HG03571 (cell line): Measurements from ENCODE around the gene TRAF5.
"Not testable (repeated sequence)": the region's sequence is repeated elsewhere in the genome, so short reads cannot be mapped to it uniquely, and the experiment has no call there.

ENCODE experiments used
- ATAC-seq: cut with Tn5 transposase; IDR thresholded peaks from one replicate; pipeline ENCODE4 v1.9.1; 2021; ENCODE audit not compliant: unreplicated experiment

Gene TRAF5, protein sequence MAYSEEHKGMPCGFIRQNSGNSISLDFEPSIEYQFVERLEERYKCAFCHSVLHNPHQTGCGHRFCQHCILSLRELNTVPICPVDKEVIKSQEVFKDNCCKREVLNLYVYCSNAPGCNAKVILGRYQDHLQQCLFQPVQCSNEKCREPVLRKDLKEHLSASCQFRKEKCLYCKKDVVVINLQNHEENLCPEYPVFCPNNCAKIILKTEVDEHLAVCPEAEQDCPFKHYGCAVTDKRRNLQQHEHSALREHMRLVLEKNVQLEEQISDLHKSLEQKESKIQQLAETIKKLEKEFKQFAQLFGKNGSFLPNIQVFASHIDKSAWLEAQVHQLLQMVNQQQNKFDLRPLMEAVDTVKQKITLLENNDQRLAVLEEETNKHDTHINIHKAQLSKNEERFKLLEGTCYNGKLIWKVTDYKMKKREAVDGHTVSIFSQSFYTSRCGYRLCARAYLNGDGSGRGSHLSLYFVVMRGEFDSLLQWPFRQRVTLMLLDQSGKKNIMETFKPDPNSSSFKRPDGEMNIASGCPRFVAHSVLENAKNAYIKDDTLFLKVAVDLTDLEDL

GRCh38 chr1:211326528-211327345 is at the start of gene TRAF5:
Gene TRAF5, plus strand, starts transcription at chr1:211326833. Its CDS starts 26,407 bp downstream, at chr1:211353240.
- peak; percentile 29 for ATAC-seq

GRCh38 chr1:211279340-211279739 is 47.3 kb upstream of the TRAF5 start:
- ATAC-seq: no peak

GRCh38 chr1:211280910-211281309 is 45.7 kb upstream of the TRAF5 start:
- ATAC-seq: no peak

GRCh38 chr1:211281320-211282022 is 45.2 kb upstream of the TRAF5 start:
- ATAC-seq: no peak

GRCh38 chr1:211282023-211282373 is 44.6 kb upstream of the TRAF5 start:
- no peak for ATAC-seq

DNA sequence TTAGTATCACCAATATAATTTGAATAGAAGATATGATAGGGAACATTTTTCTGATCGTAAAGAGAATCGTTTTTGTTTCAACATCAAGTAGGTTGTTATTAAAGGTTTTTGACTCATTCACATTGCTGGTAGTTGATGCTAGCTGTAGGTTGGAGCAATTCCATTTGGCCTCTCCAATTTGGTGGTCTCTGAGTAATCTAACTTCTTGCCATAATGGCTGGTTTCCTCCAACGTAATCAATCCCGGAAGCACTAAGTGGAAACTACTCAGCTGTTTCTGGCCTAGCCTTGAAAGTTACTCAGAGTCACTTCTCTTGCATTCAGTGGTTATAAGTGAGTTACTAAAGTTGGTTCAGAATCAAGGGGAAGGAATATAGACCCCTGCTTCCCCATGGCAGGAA is 41.4 kb upstream of the TRAF5 start:
- no peak for ATAC-seq

GRCh38 chr1:211287218-211287617 is 39.4 kb upstream of the TRAF5 start:
- no peak for ATAC-seq

DNA sequence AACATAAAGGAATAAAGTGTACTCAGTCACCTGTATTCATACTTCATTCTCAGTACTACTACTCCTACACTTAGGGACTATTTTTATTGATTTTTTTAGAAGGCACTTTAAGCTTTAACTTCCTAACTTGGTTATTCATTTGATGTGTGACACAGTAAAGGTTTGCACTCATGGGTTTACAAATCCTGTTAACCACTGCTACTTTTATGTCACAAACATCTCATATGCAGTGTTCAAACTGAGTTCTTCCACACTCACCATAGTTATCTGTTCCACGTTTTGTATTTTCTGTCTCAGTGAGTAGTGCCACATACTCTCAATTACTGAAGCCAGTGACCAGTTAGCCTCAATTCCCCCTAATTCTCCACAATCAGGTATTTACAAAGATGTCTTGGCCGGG is 34.2 kb upstream of the TRAF5 start:
- ATAC-seq: no peak

GRCh38 chr1:211296396-211296795 is 30.2 kb upstream of the TRAF5 start:
- no peak for ATAC-seq

DNA sequence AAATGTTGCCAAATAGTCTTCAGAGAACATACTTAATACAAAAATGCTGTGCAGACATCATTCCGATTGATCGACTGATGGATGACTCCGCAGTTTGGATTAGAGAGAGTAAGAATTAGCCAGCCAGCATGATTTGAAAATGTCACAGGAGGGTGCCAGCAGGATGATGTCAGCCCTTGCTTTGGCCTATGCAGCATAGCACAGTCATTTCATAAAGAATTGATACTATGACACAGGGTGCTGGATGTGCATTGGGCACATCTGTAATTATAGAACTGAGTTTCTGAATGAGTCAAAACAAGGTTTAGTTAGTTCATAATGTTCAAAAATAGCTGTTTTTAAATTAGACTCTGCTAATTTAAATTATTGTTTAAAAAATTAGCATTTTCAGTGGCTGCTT is 21.6 kb upstream of the TRAF5 start:
- peak; percentile 74 for ATAC-seq

DNA sequence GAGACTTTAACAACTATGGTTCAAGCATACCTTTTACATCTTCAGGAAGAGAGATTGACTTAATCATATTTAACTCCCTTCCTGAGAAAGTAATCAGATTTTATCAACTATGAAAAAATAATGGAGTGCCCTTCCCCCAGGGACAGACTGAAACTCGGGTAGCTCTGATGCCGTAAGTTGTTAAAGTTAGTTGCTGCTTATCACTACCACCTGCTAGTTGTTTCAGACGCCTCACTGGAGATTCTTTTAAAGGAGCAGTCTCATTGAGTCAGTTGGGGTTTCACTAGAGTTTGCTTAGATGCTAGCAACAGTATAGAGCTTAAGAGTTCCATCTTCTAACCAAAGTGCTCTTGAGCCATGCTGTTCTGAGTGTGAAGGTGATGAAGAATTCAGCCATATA is 17.0 kb upstream of the TRAF5 start:
- no peak for ATAC-seq

- ATAC-seq: no peak
Measured at GRCh38 chr1:211313392-211313791, 13.2 kb upstream of the TRAF5 start.

DNA sequence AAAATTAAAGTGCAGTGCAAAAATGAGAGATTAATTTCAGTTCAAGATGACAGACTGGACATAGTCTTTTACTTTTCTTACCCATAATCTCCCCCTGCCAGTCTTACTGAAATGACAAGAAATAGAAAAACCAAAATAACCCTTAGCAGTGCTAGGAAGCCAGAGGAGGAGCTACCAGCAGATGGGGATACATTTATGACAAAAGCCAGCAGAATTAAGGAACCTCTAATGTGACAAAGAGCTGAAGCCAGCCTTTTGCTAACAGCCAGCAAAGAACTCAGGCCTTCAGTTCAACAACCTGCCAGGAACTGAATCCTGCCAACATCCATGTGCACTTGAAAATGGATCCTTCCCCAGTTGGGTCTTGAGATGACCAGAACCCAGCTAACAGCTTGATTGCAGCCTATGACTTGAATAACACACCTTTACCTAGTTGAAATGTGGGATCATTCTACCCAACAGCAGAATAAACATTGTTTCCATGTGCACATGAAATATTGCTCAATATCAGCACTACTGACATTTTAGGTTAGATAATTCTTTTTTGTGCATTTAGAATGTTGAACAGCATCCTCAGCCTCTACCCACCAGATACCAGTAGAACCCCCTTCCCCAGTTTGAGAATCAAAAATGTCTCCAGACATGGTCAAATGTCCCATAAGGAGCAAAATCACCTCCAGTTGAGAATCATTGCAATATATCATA is 7.9 kb upstream of the TRAF5 start:
- ATAC-seq: no peak

GRCh38 chr1:211319892-211320291 is 6.7 kb upstream of the TRAF5 start:
- ATAC-seq: no peak

- ATAC-seq: no peak
Measured at GRCh38 chr1:211320980-211321379, 5.7 kb upstream of the TRAF5 start.

DNA sequence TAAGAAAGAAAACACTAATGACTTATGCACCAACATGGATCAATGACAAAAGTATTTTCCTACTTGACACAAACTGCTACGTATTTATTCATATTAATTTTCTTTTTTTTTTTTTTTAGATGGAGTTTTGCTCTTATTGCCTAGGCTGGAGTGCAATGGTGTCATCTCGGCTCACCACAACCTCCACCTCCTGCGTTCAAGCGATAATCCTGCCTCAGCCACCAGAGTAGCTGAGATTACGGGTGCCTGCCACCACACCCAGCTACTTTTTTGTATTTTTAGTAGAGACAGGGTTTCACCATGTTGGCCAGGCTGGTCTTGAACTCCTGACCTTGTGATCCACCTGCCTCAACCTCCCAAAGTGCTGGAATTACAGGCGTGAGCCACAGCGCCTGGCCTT is 5.0 kb upstream of the TRAF5 start:
- not testable (repeated sequence) for ATAC-seq

DNA sequence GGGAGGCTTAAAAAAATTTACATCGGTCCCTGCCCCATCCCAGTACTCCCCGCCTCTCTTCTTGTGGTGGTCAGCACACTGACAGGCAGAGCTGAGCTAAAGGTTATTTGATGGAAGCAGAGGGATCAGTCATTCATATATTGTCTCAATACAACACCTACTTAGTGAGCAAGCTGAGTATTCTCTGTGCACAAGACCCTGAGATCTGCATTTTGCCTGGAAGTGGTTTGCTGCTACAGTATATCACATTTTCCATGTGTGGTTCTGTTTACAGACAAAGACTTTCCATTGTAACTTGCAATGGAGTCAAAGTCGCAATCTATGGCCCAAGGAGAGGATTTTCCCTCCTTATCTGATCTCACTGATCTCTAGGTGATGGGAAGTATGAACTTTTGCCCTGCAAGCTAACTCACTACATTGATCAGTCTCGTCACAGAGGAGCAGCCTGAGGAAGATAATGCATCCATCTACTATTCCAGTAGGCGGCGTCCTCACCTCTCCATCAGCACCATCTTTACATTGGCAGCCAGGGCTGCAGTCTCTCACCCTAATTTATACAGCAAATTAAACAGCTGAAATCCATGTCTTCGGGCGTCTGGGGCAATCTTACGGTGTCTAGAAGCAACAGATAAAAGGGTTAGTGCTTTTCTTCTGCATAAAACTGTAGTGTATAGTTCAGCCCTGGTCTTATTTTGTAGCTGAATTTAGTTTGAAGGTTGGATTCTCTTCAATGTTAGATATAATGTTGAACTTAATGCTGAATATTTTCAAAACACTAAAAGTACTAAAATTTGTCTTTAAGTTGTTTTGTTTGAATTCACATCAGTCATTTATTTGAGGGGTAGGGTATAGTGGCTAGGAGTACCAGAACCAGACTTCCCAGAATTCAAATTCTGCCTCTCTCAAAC is 3.2 kb upstream of the TRAF5 start:
- ATAC-seq: peak; percentile 42

GRCh38 chr1:211324992-211325775 is 1.4 kb upstream of the TRAF5 start:
- no peak for ATAC-seq

DNA sequence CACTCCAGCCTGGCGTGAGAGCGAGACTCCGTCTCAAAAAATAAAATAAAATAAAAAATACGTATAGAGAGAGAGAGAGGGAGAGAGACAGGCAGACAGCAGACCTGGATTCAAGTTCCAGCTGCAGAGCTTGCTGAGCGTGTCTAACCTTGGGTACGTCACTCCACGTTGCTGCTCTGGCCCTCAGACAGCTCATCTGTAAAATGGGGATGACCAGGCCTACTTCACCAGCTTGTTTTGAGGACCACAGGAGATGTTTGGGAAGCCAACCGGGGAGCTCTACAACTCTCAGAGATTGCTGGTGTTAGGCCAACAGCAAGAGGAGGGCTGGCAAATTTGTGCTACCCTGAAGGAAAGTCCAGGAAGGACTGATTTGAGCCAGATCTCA is 499 bp upstream of the TRAF5 start:
- no peak for ATAC-seq
